BLaER1 (cell line): ENCODE measurements around the gene TSTD2.

Experiments
- H3K27ac ChIP-seq: shearing (Covaris generic); formaldehyde crosslinking; 2 replicates; pipeline ENCODE4 v1.8.1; 2022
- H3K27me3 ChIP-seq: shearing (Covaris generic); formaldehyde crosslinking; 2 replicates; pipeline ENCODE4 v1.8.1; 2022
- H3K36me3 ChIP-seq: shearing (Covaris generic); formaldehyde crosslinking; 2 replicates; pipeline ENCODE4 v1.8.1; 2022
- H3K4me1 ChIP-seq: shearing (Covaris generic); formaldehyde crosslinking; 2 replicates; pipeline ENCODE4 v1.8.1; 2022
- H3K4me2 ChIP-seq: shearing (Covaris generic); formaldehyde crosslinking; 2 replicates; pipeline ENCODE4 v1.8.1; 2022
- H3K4me3 ChIP-seq: shearing (Covaris generic); formaldehyde crosslinking; 2 replicates; pipeline ENCODE4 v1.8.1; 2022
- H3K9ac ChIP-seq: shearing (Covaris generic); formaldehyde crosslinking; 2 replicates; pipeline ENCODE4 v1.8.1; 2022
- H3K9me3 ChIP-seq: shearing (Covaris generic); formaldehyde crosslinking; 2 replicates; pipeline ENCODE4 v1.8.1; 2022
- H4K20me1 ChIP-seq: shearing (Covaris generic); formaldehyde crosslinking; 2 replicates; pipeline ENCODE4 v1.8.1; 2022
- Cebpa-rat ChIP-seq: shearing (Covaris generic); IDR thresholded peaks from 2 replicates; pipeline ENCODE4 v1.8.1; 2022

TSTD2 gene

GRCh38 chr9:97617939-97618416 lies 15.2 kb downstream of the TSTD2 start:
- H3K27me3 ChIP-seq, result no peaks in the 10 kb centered on the region
- H3K4me2 ChIP-seq, result no peak overlapping the region
- H3K9ac ChIP-seq, result no peak overlapping the region
- no peak overlapping the region for H3K27ac ChIP-seq
- peaks cover 28% of the 10 kb centered on the region for H3K9me3 ChIP-seq
- H3K4me1 ChIP-seq, result no peaks in the 10 kb centered on the region
- H3K4me3 ChIP-seq, result no peak overlapping the region
- peaks cover 90% of the 10 kb centered on the region for H3K36me3 ChIP-seq
- no peak for TF ChIP-seq Cebpa-rat
- H4K20me1 ChIP-seq, result peaks cover 16% of the 10 kb centered on the region; the same call in 1 of the 2 replicates

GRCh38 chr9:97615439-97616072 lies 17.6 kb downstream of the TSTD2 start:
- no peak for TF ChIP-seq Cebpa-rat
- Histone ChIP-seq H3K4me3 (no peak overlapping the region), H3K36me3 (peaks cover 90% of the 10 kb centered on the region)

GRCh38 chr9:97604901-97605645 lies 28.1 kb downstream of the TSTD2 start:
- Histone ChIP-seq H3K27me3 (no peaks in the 10 kb centered on the region), H3K4me1 (no peaks in the 10 kb centered on the region), H3K9me3 (no peaks in the 10 kb centered on the region), H4K20me1 (no peaks in the 10 kb centered on the region), H3K9ac (no peak overlapping the region), H3K36me3 (peaks cover 89% of the 10 kb centered on the region), H3K4me3 (no peak overlapping the region), H3K4me2 (no peak overlapping the region), H3K27ac (no peak overlapping the region)
- TF ChIP-seq Cebpa-rat, result no peak

More at GRCh38 chr9:97615439-97616072, 17.6 kb downstream of the TSTD2 start:
- H4K20me1 ChIP-seq, result peaks cover 16% of the 10 kb centered on the region; the same call in 1 of the 2 replicates
- H3K4me2 ChIP-seq, result no peak overlapping the region
- no peaks in the 10 kb centered on the region for H3K4me1 ChIP-seq
- H3K27me3 ChIP-seq, result no peaks in the 10 kb centered on the region
- no peak overlapping the region; the same call in 1 of the 2 replicates for H3K9ac ChIP-seq
- no peak overlapping the region for H3K27ac ChIP-seq
- peaks cover 8% of the 10 kb centered on the region for H3K9me3 ChIP-seq

GRCh38 chr9:97602430-97602829 lies 30.7 kb downstream of the TSTD2 start:
- no peaks in the 10 kb centered on the region for H4K20me1 ChIP-seq
- H3K36me3 ChIP-seq, result peaks cover 82% of the 10 kb centered on the region
- no peak overlapping the region for H3K4me2 ChIP-seq
- no peaks in the 10 kb centered on the region for H3K9me3 ChIP-seq
- H3K4me1 ChIP-seq, result 0 out of 2 replicates have a peak, but pooled peaks cover 5% of the 10 kb centered on the region
- TF ChIP-seq Cebpa-rat, result no peak
- no peak overlapping the region for H3K27ac ChIP-seq
- H3K4me3 ChIP-seq, result no peak overlapping the region
- no peaks in the 10 kb centered on the region for H3K27me3 ChIP-seq
- H3K9ac ChIP-seq, result no peak overlapping the region

GRCh38 chr9:97601228-97601898 lies 31.8 kb downstream of the TSTD2 start:
- H3K4me1 ChIP-seq, result 0 out of 2 replicates have a peak, but pooled peaks cover 5% of the 10 kb centered on the region
- TF ChIP-seq Cebpa-rat, result no peak
- peaks cover 73% of the 10 kb centered on the region for H3K36me3 ChIP-seq
- H3K27me3 ChIP-seq, result no peaks in the 10 kb centered on the region
- H3K4me3 ChIP-seq, result no peak overlapping the region
- H4K20me1 ChIP-seq, result no peaks in the 10 kb centered on the region
- H3K4me2 ChIP-seq, result no peak overlapping the region
- no peak overlapping the region for H3K9ac ChIP-seq
- H3K27ac ChIP-seq, result no peak overlapping the region
- no peaks in the 10 kb centered on the region for H3K9me3 ChIP-seq

- no peak for TF ChIP-seq Cebpa-rat
- no peaks in the 10 kb centered on the region for H4K20me1 ChIP-seq
- H3K27me3 ChIP-seq, result no peaks in the 10 kb centered on the region
- no peak overlapping the region for H3K4me3 ChIP-seq
- H3K4me1 ChIP-seq, result 0 out of 2 replicates have a peak, but pooled peaks cover 5% of the 10 kb centered on the region
- H3K27ac ChIP-seq, result no peak overlapping the region
- peaks cover 66% of the 10 kb centered on the region for H3K36me3 ChIP-seq
- no peaks in the 10 kb centered on the region for H3K9me3 ChIP-seq
- no peak overlapping the region for H3K9ac ChIP-seq
- H3K4me2 ChIP-seq, result no peak overlapping the region
Observed at GRCh38 chr9:97600531-97601227, 32.5 kb downstream of the TSTD2 start.

- Histone ChIP-seq H3K27ac (no peak overlapping the region), H4K20me1 (no peaks in the 10 kb centered on the region), H3K36me3 (peaks cover 53% of the 10 kb centered on the region), H3K4me2 (no peak overlapping the region), H3K27me3 (no peaks in the 10 kb centered on the region), H3K9me3 (no peaks in the 10 kb centered on the region), H3K4me1 (peaks cover 9% of the 10 kb centered on the region), H3K9ac (no peak overlapping the region), H3K4me3 (no peak overlapping the region)
- TF ChIP-seq Cebpa-rat, result no peak
Observed at GRCh38 chr9:97599314-97599846, 33.8 kb downstream of the TSTD2 start.

GRCh38 chr9:97598461-97599288 lies 34.5 kb downstream of the TSTD2 start:
- Histone ChIP-seq H3K4me1 (peaks cover 16% of the 10 kb centered on the region), H3K27ac (no peak overlapping the region), H4K20me1 (no peaks in the 10 kb centered on the region), H3K4me2 (no peak overlapping the region), H3K36me3 (peaks cover 47% of the 10 kb centered on the region), H3K27me3 (no peaks in the 10 kb centered on the region), H3K9me3 (no peaks in the 10 kb centered on the region), H3K4me3 (no peak overlapping the region), H3K9ac (no peak overlapping the region)
- TF ChIP-seq Cebpa-rat, result no peak; the same call in 1 of the 2 replicates
